ENCODE measurements around the gene SRD5A2.

- TF ChIP-seq EZH2 (IDR thresholded peaks at IDR 0.05; ENCODE audit: insufficient read depth, poor library complexity, severe bottlenecking), result no peak
- no peak for TF ChIP-seq EZH2phosphoT487 (IDR thresholded peaks at IDR 0.05; ENCODE audit: insufficient read depth, low read depth)
Observed at GRCh38 chr2:31524592-31524991, 56.1 kb downstream of the SRD5A2 start.
